K562 (cell line): ENCODE measurements around the gene TRIM24. TPM values are rescaled to one million over a fixed set of nuclear protein-coding genes. Genes with fewer than 3 reads are reported as not detected.
A peak's percentile ranks its signal among the peaks of the same experiment; 100 is the strongest.

ENCODE experiments used
- ARID1B ChIP-seq: fragments of 450-650 bp; IDR thresholded peaks from 2 replicates; pipeline ENCODE4 v1.6.1; 2016; ENCODE audit warnings: antibody characterized with exemption, mild to moderate bottlenecking, inconsistent platforms
- CREB1 ChIP-seq, 2 experiments: sonication (generic) in 1 of 2; formaldehyde crosslinking in 1 of 2; IDR thresholded peaks; 2 replicates each; pipeline versions ENCODE4 v1.6.1 to v1.8.0; 2012 to 2022; ENCODE audit warnings: inconsistent platforms in 1 of 2, mild to moderate bottlenecking in 1 of 2, missing genetic modification reagents in 1 of 2, moderate library complexity in 1 of 2
- ELF2 ChIP-seq: fragments of 250-450 bp; sonication (Bioruptor Pico); IDR thresholded peaks from 2 replicates; pipeline ENCODE4 v1.5.0; 2021; ENCODE audit warnings: mild to moderate bottlenecking
- EP400 ChIP-seq: fragments of 450-650 bp; IDR thresholded peaks from 2 replicates; pipeline ENCODE4 v1.6.1; 2017; ENCODE audit warnings: antibody characterized with exemption, mild to moderate bottlenecking, moderate library complexity
- FOXK1 ChIP-seq: sonication (generic); formaldehyde crosslinking; IDR thresholded peaks from 2 replicates; pipeline ENCODE4 v1.8.0; 2022; ENCODE audit warnings: missing genetic modification reagents, mild to moderate bottlenecking, borderline replicate concordance
- MLLT1 ChIP-seq, 2 experiments: fragments of 450-650 bp; IDR thresholded peaks; 2 replicates each; pipeline ENCODE4 v1.6.1; 2016
- NFIC ChIP-seq: fragments of 450-650 bp; IDR thresholded peaks from 2 replicates; pipeline ENCODE4 v1.6.1; 2017; ENCODE audit warnings: mild to moderate bottlenecking, inconsistent platforms
- NR3C1 ChIP-seq: sonication (generic); formaldehyde crosslinking; IDR thresholded peaks from 2 replicates; pipeline ENCODE4 v1.8.1; 2022; ENCODE audit warnings: missing genetic modification reagents
- OTX1 ChIP-seq: fragments of 450-650 bp; formaldehyde crosslinking; IDR thresholded peaks from 2 replicates; pipeline ENCODE4 v1.4.0; 2022; ENCODE audit warnings: mild to moderate bottlenecking
- RREB1 ChIP-seq: fragments of 250-450 bp; sonication (Bioruptor Pico); IDR thresholded peaks from 2 replicates; pipeline ENCODE4 v1.4.0; 2020
- YY1 ChIP-seq, 3 experiments: IDR thresholded peaks; 2 replicates each; pipeline ENCODE4 v1.6.1; 2011; ENCODE audit warnings: low read length in 2 of 3, mild to moderate bottlenecking in 2 of 3, moderate library complexity in 2 of 3, borderline replicate concordance in 1 of 3, control low read depth in 1 of 3, low read depth in 1 of 3; ENCODE audit not compliant: insufficient read depth in 3 of 3, insufficient replicate concordance in 2 of 3, control insufficient read depth in 1 of 3, insufficient read length in 1 of 3; ENCODE audit errors: extremely low read depth in 1 of 3
- ZKSCAN1 ChIP-seq: fragments of 150-350 bp; IDR thresholded peaks from 2 replicates; pipeline ENCODE4 v1.6.1; 2016; ENCODE audit warnings: low read depth, low read length
- ZNF232 ChIP-seq: sonication (generic); formaldehyde crosslinking; IDR thresholded peaks from 2 replicates; pipeline ENCODE4 v1.8.0; 2022; ENCODE audit warnings: mild to moderate bottlenecking, missing genetic modification reagents
- ZNF24 ChIP-seq: fragments of 450-650 bp; IDR thresholded peaks from 2 replicates; pipeline ENCODE4 v1.6.1; 2016
- ZNF324 ChIP-seq: fragments of 250-450 bp; sonication (Bioruptor Pico); IDR thresholded peaks from 2 replicates; pipeline ENCODE4 v1.4.0; 2020; ENCODE audit warnings: mild to moderate bottlenecking
- ZNF408 ChIP-seq: fragments of 250-450 bp; sonication (Bioruptor Pico); IDR thresholded peaks from 2 replicates; pipeline ENCODE4 v1.4.0; 2020; ENCODE audit warnings: low read depth, mild to moderate bottlenecking, moderate library complexity
- polyA plus RNA-seq, 8 experiments: library from polyadenylated mRNA; depleted of rRNA in 4 of 8; stranded (reverse) in 5 of 8; unstranded in 3 of 8; fragments of >200 nt; fragmentation: Nextera tagmentation in 2 of 8; fragmentation: Illumina TruSeq in 1 of 8; extraction: Ambion mirVana in 2 of 8; extraction: Trizol in 1 of 8; gene quantifications; 2 replicates each; pipeline versions ENCODE4 v1.2.1 to v1.2.3, GENCODE V29; 2011 to 2014; ENCODE audit warnings: inconsistent platforms in 1 of 8, missing spikeins in 1 of 8
- total RNA-seq, 7 experiments: library from RNA; depleted of rRNA in 6 of 7; stranded (reverse); fragments of >200 nt in 6 of 7; fragmentation: Illumina TruSeq in 2 of 7; extraction: Trizol in 2 of 7; gene quantifications; 2 replicates each; pipeline versions ENCODE4 v1.2.1 to v1.2.3, GENCODE V29; 2011 to 2021; ENCODE audit warnings: low replicate concordance in 1 of 7
- TF ChIP-seq, protein P1 (sequence below): fragments of 450-650 bp; formaldehyde crosslinking; IDR thresholded peaks from 2 replicates; pipeline ENCODE4 v1.4.0; 2022; ENCODE audit warnings: missing genetic modification characterization
- TF ChIP-seq, protein P2 (sequence below): sonication (generic); formaldehyde crosslinking; IDR thresholded peaks from 2 replicates; pipeline ENCODE4 v1.9.0; 2022; ENCODE audit warnings: mild to moderate bottlenecking, missing genetic modification reagents

TRIM24 gene
- total and polyA plus RNA-seq, 9 of the 15 experiments (the other 6 are each of a cell fraction or from before 2014, with no cell fraction given) = 13.4 to 74.0 (median 41.7) TPM

- TF ChIP-seq ZNF408 (CRISPR knock-in tag) (no peak), EP400 (peak; percentile 74; the same call in 1 of the 2 replicates), NFIC (peak; percentile 67), ZNF232 (peak; percentile 80; the same call in 1 of the 2 replicates), ZNF24 (peak; percentile 40; the same call in 1 of the 2 replicates), ARID1B (peak; percentile 26; the same call in 1 of the 2 replicates), ZKSCAN1 (no peak), YY1 (IDR thresholded peaks at IDR 0.05; ENCODE audit: borderline replicate concordance in 1 of 3, control insufficient read depth in 1 of 3, extremely low read depth in 1 of 3, insufficient read depth in 3 of 3, insufficient read length in 1 of 3, insufficient replicate concordance in 2 of 3, low read depth in 1 of 3, low read length in 2 of 3) (peak in 2 of 3 experiments; percentile 58), ZNF324 (CRISPR knock-in tag) (0 out of 2 replicates have a peak, but pooled peaks have one; percentile 6), ELF2 (CRISPR knock-in tag) (0 out of 2 replicates have a peak, but pooled peaks have one; percentile 66), MLLT1 (IDR thresholded peaks at IDR 0.05) (peak; percentile 19 to 50; a peak in 1 of 4 replicates), FOXK1 (CRISPR knock-in tag) (no peak), RREB1 (CRISPR knock-in tag) (peak; percentile 88; the same call in 1 of the 2 replicates), CREB1 (IDR thresholded peaks at IDR 0.05) (peak; percentile 47; the same call in 1 of the 2 replicates), CREB1 (CRISPR knock-in tag; IDR thresholded peaks at IDR 0.05) (no peak), NR3C1 (CRISPR knock-in tag) (peak; percentile 78; the same call in 1 of the 2 replicates), OTX1 (peak; percentile 88; the same call in 1 of the 2 replicates)
- TF ChIP-seq, protein P1, sequence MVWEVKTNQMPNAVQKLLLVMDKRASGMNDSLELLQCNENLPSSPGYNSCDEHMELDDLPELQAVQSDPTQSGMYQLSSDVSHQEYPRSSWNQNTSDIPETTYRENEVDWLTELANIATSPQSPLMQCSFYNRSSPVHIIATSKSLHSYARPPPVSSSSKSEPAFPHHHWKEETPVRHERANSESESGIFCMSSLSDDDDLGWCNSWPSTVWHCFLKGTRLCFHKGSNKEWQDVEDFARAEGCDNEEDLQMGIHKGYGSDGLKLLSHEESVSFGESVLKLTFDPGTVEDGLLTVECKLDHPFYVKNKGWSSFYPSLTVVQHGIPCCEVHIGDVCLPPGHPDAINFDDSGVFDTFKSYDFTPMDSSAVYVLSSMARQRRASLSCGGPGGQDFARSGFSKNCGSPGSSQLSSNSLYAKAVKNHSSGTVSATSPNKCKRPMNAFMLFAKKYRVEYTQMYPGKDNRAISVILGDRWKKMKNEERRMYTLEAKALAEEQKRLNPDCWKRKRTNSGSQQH = peak; percentile 78; the same call in 1 of the 2 replicates
- TF ChIP-seq, protein P2, sequence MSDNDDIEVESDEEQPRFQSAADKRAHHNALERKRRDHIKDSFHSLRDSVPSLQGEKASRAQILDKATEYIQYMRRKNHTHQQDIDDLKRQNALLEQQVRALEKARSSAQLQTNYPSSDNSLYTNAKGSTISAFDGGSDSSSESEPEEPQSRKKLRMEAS (CRISPR knock-in tag) = peak; percentile 77
Observed at GRCh38 chr7:138460176-138460648, at the start of gene TRIM24 (continued).
